SU-DHL-6 (cell line): ENCODE data around the gene THAP2.

Experiments used
- CTCF ChIP-seq: fragments of 200-600 bp; sonication (generic); IDR thresholded peaks from one replicate; pipeline ENCODE4 v1.5.1; 2017; ENCODE audit warnings: antibody characterized with exemption, mild to moderate bottlenecking, low read length, moderate library complexity; ENCODE audit not compliant: insufficient read depth, poor library complexity, severe bottlenecking
- EZH2phosphoT487 ChIP-seq: fragments of 200-600 bp; sonication (generic), shearing (Covaris generic); conservative IDR thresholded peaks from 2 replicates; pipeline ENCODE4 v1.6.1; 2018; ENCODE audit warnings: mild to moderate bottlenecking, antibody characterized with exemption, low read length, moderate library complexity, mixed read lengths

GRCh38 chr12:71663561-71664410 is at the start of gene THAP2, which contains the start of gene ZFC3H1:
- TF ChIP-seq CTCF (peak; percentile 32), EZH2phosphoT487 (no peak)
